ENCODE results near the gene LYZL2. TPM values are rescaled to one million over a fixed set of nuclear protein-coding genes. Genes with fewer than 3 reads are reported as not detected.
"Not testable (repeated sequence)": the region's sequence is repeated elsewhere in the genome, so short reads cannot be mapped to it uniquely, and the experiment has no call there.

Gene LYZL2
- total RNA-seq: not detected
- not detected for polyA plus RNA-seq (ENCODE audit: insufficient read depth, low read depth, low replicate concordance)
- long read RNA-seq, donor 1: 0 reads
- long read RNA-seq, donor 2: 0 reads
- long read RNA-seq, donor 3: 0 reads
- long read RNA-seq, donor 4: 0 reads
- long read RNA-seq, donor 5: 0 reads
- long read RNA-seq, donor 6: 0 reads
- long read RNA-seq, donor 7: 0 reads
- long read RNA-seq, donor 8: 0 reads
- long read RNA-seq, donor 9: 0 reads
- long read RNA-seq, donor 10: 0 reads

- FAIRE-seq: no peak
- H3K27me3 ChIP-seq (ENCODE audit: control insufficient read depth, insufficient read depth, low read length): no peaks in the 10 kb centered on the region
These were observed at the start of gene LYZL2 for GRCh38 chr10:30629653-30630052. LYZL2 (minus strand) TSS chr10:30629753; CDS start chr10:30626915, 2,838 bp downstream.

GRCh38 chr10:30677616-30678015 lies 48.1 kb upstream of the LYZL2 start:
- H3K9ac ChIP-seq (ENCODE audit: low read length in 3 of 3); H3K4me1 ChIP-seq (ENCODE audit: control insufficient read depth in 2 of 3, insufficient read depth in 2 of 3, low read depth in 1 of 3, low read length in 3 of 3); H3K36me3 ChIP-seq (ENCODE audit: control insufficient read depth in 2 of 3, insufficient read depth in 3 of 3, low read length in 3 of 3); intact Hi-C loops (cut with DNase I); H3K27me3 ChIP-seq (ENCODE audit: control insufficient read depth, insufficient read depth, low read length); H3K4me3 ChIP-seq (ENCODE audit: low read length in 3 of 3); H3K9me3 ChIP-seq (ENCODE audit: control insufficient read depth in 2 of 3, insufficient read depth in 1 of 3, low read length in 3 of 3); H3K27ac ChIP-seq (ENCODE audit: low read depth in 2 of 2, low read length in 2 of 2); FAIRE-seq; DNase-seq: not testable (repeated sequence)

More at GRCh38 chr10:30629653-30630052, at the start of gene LYZL2:
- no peak for DNase-seq
- no peak for TF ChIP-seq CTCF (IDR thresholded peaks at IDR 0.05; ENCODE audit: borderline replicate concordance, extremely low read depth, insufficient read depth)
- H3K4me1 ChIP-seq (ENCODE audit: control insufficient read depth in 2 of 3, insufficient read depth in 2 of 3, low read depth in 1 of 3, low read length in 3 of 3): no peaks in the 10 kb centered on the region
- intact Hi-C loops (cut with DNase I): no loop called here
- no peaks in the 10 kb centered on the region for H3K9me3 ChIP-seq (ENCODE audit: control insufficient read depth in 2 of 3, insufficient read depth in 1 of 3, low read length in 3 of 3)
- no peaks in the 10 kb centered on the region for H3K36me3 ChIP-seq (ENCODE audit: control insufficient read depth in 2 of 3, insufficient read depth in 3 of 3, low read length in 3 of 3)
- H3K4me3 ChIP-seq (ENCODE audit: low read length in 3 of 3): no peak within 1 kb of the TSS
- H3K27ac ChIP-seq (ENCODE audit: low read depth in 2 of 2, low read length in 2 of 2): no peak within 1 kb of the TSS
- no peak within 1 kb of the TSS for H3K9ac ChIP-seq (ENCODE audit: low read length in 3 of 3)

GRCh38 chr10:30677146-30677545 lies 47.6 kb upstream of the LYZL2 start:
- H3K36me3 ChIP-seq (ENCODE audit: control insufficient read depth in 2 of 3, insufficient read depth in 3 of 3, low read length in 3 of 3); H3K4me1 ChIP-seq (ENCODE audit: control insufficient read depth in 2 of 3, insufficient read depth in 2 of 3, low read depth in 1 of 3, low read length in 3 of 3); H3K27ac ChIP-seq (ENCODE audit: low read depth in 2 of 2, low read length in 2 of 2); H3K27me3 ChIP-seq (ENCODE audit: control insufficient read depth, insufficient read depth, low read length); FAIRE-seq; H3K4me3 ChIP-seq (ENCODE audit: low read length in 3 of 3); intact Hi-C loops (cut with DNase I); H3K9ac ChIP-seq (ENCODE audit: low read length in 3 of 3); H3K9me3 ChIP-seq (ENCODE audit: control insufficient read depth in 2 of 3, insufficient read depth in 1 of 3, low read length in 3 of 3); DNase-seq: not testable (repeated sequence)

- no peak overlapping the region for H3K9ac ChIP-seq (ENCODE audit: low read length in 3 of 3)
- H3K4me1 ChIP-seq (ENCODE audit: control insufficient read depth in 2 of 3, insufficient read depth in 2 of 3, low read depth in 1 of 3, low read length in 3 of 3): no peaks in the 10 kb centered on the region
- no peaks in the 10 kb centered on the region for H3K36me3 ChIP-seq (ENCODE audit: control insufficient read depth in 2 of 3, insufficient read depth in 3 of 3, low read length in 3 of 3)
- FAIRE-seq (no peak), DNase-seq (no peak)
- H3K9me3 ChIP-seq (ENCODE audit: control insufficient read depth in 2 of 3, insufficient read depth in 1 of 3, low read length in 3 of 3): no peaks in the 10 kb centered on the region
- H3K27ac ChIP-seq (ENCODE audit: low read depth in 2 of 2, low read length in 2 of 2): no peak overlapping the region
- H3K4me3 ChIP-seq (ENCODE audit: low read length in 3 of 3): no peak overlapping the region
- TF ChIP-seq CTCF (IDR thresholded peaks at IDR 0.05; ENCODE audit: borderline replicate concordance, extremely low read depth, insufficient read depth): no peak
- intact Hi-C loops (cut with DNase I): no loop called here
- no peaks in the 10 kb centered on the region for H3K27me3 ChIP-seq (ENCODE audit: control insufficient read depth, insufficient read depth, low read length)
These were observed 46.5 kb upstream of the LYZL2 start for GRCh38 chr10:30675791-30676718.

All from kidney (tissue), 22 donors.